GM12872 (cell line): Measurements from ENCODE around the gene TRUB2.

ENCODE experiments used
- CTCF ChIP-seq: IDR thresholded peaks from 3 replicates; pipeline ENCODE4 v1.5.1; 2011; ENCODE audit warnings: low read depth, mild to moderate bottlenecking, low read length, moderate library complexity; ENCODE audit not compliant: insufficient read depth

Gene TRUB2

DNA sequence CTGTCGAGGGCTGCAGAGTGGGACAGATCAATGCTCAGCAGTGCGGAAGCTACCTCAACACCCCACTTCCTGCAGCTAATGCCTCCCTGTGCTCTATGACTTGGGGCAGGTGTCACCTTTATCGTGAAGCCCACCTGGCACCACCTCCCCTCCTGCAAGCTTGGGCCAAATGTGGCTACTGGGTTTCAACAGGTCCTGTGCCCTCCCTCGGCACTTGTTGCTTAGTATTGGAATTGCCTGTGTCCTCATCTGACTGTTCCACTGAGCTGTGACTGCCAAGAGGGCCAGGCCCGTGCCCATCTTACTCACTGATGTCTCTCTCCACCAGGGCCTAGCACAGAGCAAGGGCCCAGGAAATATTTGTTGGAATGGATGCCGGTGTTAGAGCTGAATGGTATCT lies 27.5 kb upstream of the TRUB2 start:
- no peak for TF ChIP-seq CTCF

- no peak for TF ChIP-seq CTCF
These were observed 26.9 kb upstream of the TRUB2 start for GRCh38 chr9:128349125-128349524.

GRCh38 chr9:128344931-128345605 lies 22.8 kb upstream of the TRUB2 start:
- no peak for TF ChIP-seq CTCF

DNA sequence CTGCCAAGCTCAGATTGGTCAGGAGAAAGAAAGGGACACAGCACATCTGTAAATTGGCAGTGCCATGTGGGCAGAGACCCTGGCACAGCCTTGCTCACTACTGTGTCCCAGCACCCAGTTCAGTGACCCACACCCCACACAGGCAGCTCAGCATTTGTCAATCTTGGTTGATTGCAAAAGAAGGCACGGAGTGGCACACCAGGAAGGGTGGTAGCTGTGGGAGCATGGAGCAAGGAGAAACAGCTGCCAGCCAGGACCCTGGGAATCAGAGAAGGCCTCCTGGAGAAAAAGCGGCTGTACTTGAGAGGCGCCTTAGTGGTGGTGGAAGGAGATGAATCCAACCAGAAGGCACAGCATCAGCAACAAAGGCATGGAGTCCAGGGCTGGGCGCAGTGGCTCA lies 21.6 kb upstream of the TRUB2 start:
- TF ChIP-seq CTCF = no peak

GRCh38 chr9:128342971-128343680 lies 20.9 kb upstream of the TRUB2 start:
- TF ChIP-seq CTCF = no peak

- peak; percentile 80 for TF ChIP-seq CTCF
These were observed 19.2 kb upstream of the TRUB2 start for GRCh38 chr9:128341435-128341849.

DNA sequence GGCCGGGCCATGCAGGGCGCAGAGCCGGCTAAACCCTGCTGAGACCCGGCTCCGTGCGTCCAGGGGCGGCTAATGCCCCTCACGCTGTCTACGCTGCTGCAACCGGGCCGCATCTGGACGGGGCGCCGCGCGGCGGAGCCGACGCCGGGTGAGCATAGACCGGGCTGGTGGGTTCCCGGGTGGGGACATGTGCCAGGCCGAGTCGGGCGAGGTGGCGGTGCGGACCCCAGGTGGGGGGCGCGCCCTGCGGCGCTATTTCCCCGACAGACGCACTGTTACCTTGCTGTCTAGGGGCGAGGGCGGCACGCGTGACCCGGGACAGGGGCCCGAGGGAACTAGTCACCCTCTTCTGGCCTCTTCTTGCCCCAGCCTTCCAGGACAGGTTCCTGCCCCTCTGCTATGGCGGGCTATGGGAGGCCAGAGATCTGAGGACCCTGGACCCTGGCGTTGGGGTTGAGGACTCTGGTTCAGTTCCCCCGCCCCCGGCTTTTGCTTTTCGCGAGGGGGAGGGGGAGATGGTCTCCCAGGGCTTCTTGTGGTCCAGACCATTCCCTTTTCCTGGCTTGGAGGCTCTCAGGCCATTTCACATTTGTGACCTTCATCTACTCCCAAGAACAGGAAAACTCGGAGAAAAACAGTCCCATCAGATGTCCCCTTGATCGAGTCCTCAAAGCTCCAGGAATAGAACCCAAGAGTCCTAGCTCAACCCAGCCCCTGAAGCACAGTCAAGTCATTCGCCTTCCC lies 18.6 kb upstream of the TRUB2 start:
- no peak for TF ChIP-seq CTCF
